IPS DF 6.9 (cell line): ENCODE data around the gene JPH3.

Source experiments
- DNase-seq: peaks from one replicate; pipeline ENCODE4 v3.0.0-alpha.2; 2013; ENCODE audit warnings: low read depth, low spot score
- H3K27ac ChIP-seq: one replicate; pipeline ENCODE4 v1.5.1; 2013; ENCODE audit warnings: low read length, control low read depth
- H3K27me3 ChIP-seq: 2 replicates; pipeline ENCODE4 v1.6.1; 2013; ENCODE audit warnings: mild to moderate bottlenecking, low read length; ENCODE audit not compliant: control insufficient read depth, insufficient read depth
- H3K36me3 ChIP-seq: 2 replicates; pipeline ENCODE4 v1.6.1; 2013; ENCODE audit warnings: low read length; ENCODE audit not compliant: control insufficient read depth, insufficient read depth
- H3K4me1 ChIP-seq: 2 replicates; pipeline ENCODE4 v1.6.1; 2013; ENCODE audit warnings: low read length; ENCODE audit not compliant: control insufficient read depth, insufficient read depth
- H3K4me3 ChIP-seq: 2 replicates; pipeline ENCODE4 v1.5.1; 2013; ENCODE audit warnings: mild to moderate bottlenecking, low read length
- H3K9me3 ChIP-seq: 2 replicates; pipeline ENCODE4 v1.6.1; 2013; ENCODE audit warnings: low read length, inconsistent platforms; ENCODE audit not compliant: control insufficient read depth, insufficient read depth
- WGBS: extraction: QIAGEN DNeasy Blood & Tissue Kit; methylation state at CpG from one replicate; pipeline ENCODE4 v1.1.7; 2013; ENCODE audit warnings: mixed read lengths, missing lambda C conversion rate; ENCODE audit not compliant: insufficient read length, insufficient coverage; 5-methylcytosine and 5-hydroxymethylcytosine counted together

Gene JPH3

GRCh38 chr16:87735270-87736007 is 133.1 kb downstream of the JPH3 start:
- Histone ChIP-seq H3K9me3 (no peaks in the 10 kb centered on the region), H3K36me3 (peaks cover 6% of the 10 kb centered on the region), H3K27me3 (no peaks in the 10 kb centered on the region), H3K4me3 (no peak overlapping the region), H3K4me1 (0 out of 2 replicates have a peak, but pooled peaks cover 2% of the 10 kb centered on the region), H3K27ac (no peak overlapping the region)
- DNase-seq: no peak
- WGBS: no CpG with 5 or more reads among the region's 23 CpGs

GRCh38 chr16:87736008-87736382 is 133.7 kb downstream of the JPH3 start:
- Histone ChIP-seq H3K4me3 (no peak overlapping the region), H3K36me3 (peaks cover 6% of the 10 kb centered on the region), H3K27ac (no peak overlapping the region), H3K4me1 (0 out of 2 replicates have a peak, but pooled peaks cover 2% of the 10 kb centered on the region), H3K9me3 (no peaks in the 10 kb centered on the region), H3K27me3 (no peaks in the 10 kb centered on the region)
- WGBS: no CpG with 5 or more reads among the region's 12 CpGs
- no peak for DNase-seq

- Histone ChIP-seq H3K4me3 (no peak overlapping the region), H3K9me3 (no peaks in the 10 kb centered on the region), H3K27me3 (no peaks in the 10 kb centered on the region), H3K36me3 (peaks cover 9% of the 10 kb centered on the region), H3K4me1 (no peaks in the 10 kb centered on the region), H3K27ac (no peak overlapping the region)
- WGBS: no CpG with 5 or more reads among the region's 8 CpGs
- DNase-seq: no peak
These were observed 137.5 kb downstream of the JPH3 start for GRCh38 chr16:87739801-87740200.

GRCh38 chr16:87740441-87740840 is 138.1 kb downstream of the JPH3 start:
- Histone ChIP-seq H3K9me3 (no peaks in the 10 kb centered on the region), H3K4me3 (no peak overlapping the region), H3K36me3 (peaks cover 13% of the 10 kb centered on the region), H3K27ac (no peak overlapping the region), H3K27me3 (no peaks in the 10 kb centered on the region), H3K4me1 (no peaks in the 10 kb centered on the region)
- DNase-seq: no peak
- no CpG with 5 or more reads among the region's 8 CpGs for WGBS

- Histone ChIP-seq H3K27ac (no peak overlapping the region), H3K9me3 (no peaks in the 10 kb centered on the region), H3K36me3 (peaks cover 14% of the 10 kb centered on the region), H3K27me3 (no peaks in the 10 kb centered on the region), H3K4me1 (no peaks in the 10 kb centered on the region), H3K4me3 (no peak overlapping the region)
- DNase-seq: no peak
- no CpG with 5 or more reads among the region's 11 CpGs for WGBS
These were observed 138.7 kb downstream of the JPH3 start for GRCh38 chr16:87740909-87741424.

GRCh38 chr16:87741700-87742415 is 139.6 kb downstream of the JPH3 start:
- DNase-seq: no peak
- Histone ChIP-seq H3K27ac (no peak overlapping the region), H3K36me3 (peaks cover 16% of the 10 kb centered on the region), H3K27me3 (no peaks in the 10 kb centered on the region), H3K9me3 (no peaks in the 10 kb centered on the region), H3K4me1 (no peaks in the 10 kb centered on the region), H3K4me3 (no peak overlapping the region)
- WGBS: 100% methylated on average over 3 of the region's 16 CpGs

GRCh38 chr16:87742781-87743490 is 140.6 kb downstream of the JPH3 start:
- no peaks in the 10 kb centered on the region for H3K4me1 ChIP-seq
- peaks cover 24% of the 10 kb centered on the region for H3K36me3 ChIP-seq
- H3K27me3 ChIP-seq: no peaks in the 10 kb centered on the region
- H3K27ac ChIP-seq: no peak overlapping the region
- no peak for DNase-seq
- no peak overlapping the region for H3K4me3 ChIP-seq
- H3K9me3 ChIP-seq: no peaks in the 10 kb centered on the region
- no CpG with 5 or more reads among the region's 17 CpGs for WGBS

GRCh38 chr16:87744750-87745514 is 142.6 kb downstream of the JPH3 start:
- Histone ChIP-seq H3K4me1 (no peaks in the 10 kb centered on the region), H3K27me3 (no peaks in the 10 kb centered on the region), H3K36me3 (peaks cover 34% of the 10 kb centered on the region), H3K9me3 (no peaks in the 10 kb centered on the region), H3K27ac (no peak overlapping the region), H3K4me3 (no peak overlapping the region)
- DNase-seq: no peak
- WGBS: no CpG with 5 or more reads among the region's 25 CpGs

- H3K27me3 ChIP-seq: no peaks in the 10 kb centered on the region
- no peaks in the 10 kb centered on the region for H3K4me1 ChIP-seq
- DNase-seq: no peak
- no CpG with 5 or more reads among the region's 8 CpGs for WGBS
- no peak overlapping the region for H3K27ac ChIP-seq
- H3K36me3 ChIP-seq: peaks cover 38% of the 10 kb centered on the region
- H3K9me3 ChIP-seq: no peaks in the 10 kb centered on the region
- no peak overlapping the region for H3K4me3 ChIP-seq
These were observed 143.9 kb downstream of the JPH3 start for GRCh38 chr16:87746178-87746577.
